ENCODE results near the gene ZNF532.

ZNF532 gene

DNA sequence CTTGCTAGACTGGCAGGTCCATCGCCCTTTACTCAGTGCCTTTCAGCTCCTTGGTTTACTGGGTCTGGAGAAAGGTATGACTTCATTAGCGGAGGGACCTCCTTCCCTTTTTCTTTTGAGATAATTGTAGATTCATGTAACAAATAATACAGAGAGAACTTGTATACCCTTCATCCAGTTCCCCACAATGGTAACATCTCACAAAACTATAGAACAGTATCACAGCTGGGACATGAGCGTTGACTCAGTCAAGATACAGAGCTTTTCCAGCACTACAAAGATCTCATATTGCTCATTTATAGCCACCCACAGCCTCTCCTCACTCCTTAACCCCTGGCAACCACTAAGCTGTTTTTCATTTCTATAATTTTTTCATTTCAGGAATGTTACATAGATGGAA, 59.8 kb downstream of the ZNF532 start:
- TF ChIP-seq SPI1 (IDR thresholded peaks at IDR 0.05; ENCODE audit: borderline replicate concordance, low read depth) = no peak
- TF ChIP-seq GABPA (IDR thresholded peaks at IDR 0.05; ENCODE audit: low read depth) = no peak
- TF ChIP-seq, protein P1, sequence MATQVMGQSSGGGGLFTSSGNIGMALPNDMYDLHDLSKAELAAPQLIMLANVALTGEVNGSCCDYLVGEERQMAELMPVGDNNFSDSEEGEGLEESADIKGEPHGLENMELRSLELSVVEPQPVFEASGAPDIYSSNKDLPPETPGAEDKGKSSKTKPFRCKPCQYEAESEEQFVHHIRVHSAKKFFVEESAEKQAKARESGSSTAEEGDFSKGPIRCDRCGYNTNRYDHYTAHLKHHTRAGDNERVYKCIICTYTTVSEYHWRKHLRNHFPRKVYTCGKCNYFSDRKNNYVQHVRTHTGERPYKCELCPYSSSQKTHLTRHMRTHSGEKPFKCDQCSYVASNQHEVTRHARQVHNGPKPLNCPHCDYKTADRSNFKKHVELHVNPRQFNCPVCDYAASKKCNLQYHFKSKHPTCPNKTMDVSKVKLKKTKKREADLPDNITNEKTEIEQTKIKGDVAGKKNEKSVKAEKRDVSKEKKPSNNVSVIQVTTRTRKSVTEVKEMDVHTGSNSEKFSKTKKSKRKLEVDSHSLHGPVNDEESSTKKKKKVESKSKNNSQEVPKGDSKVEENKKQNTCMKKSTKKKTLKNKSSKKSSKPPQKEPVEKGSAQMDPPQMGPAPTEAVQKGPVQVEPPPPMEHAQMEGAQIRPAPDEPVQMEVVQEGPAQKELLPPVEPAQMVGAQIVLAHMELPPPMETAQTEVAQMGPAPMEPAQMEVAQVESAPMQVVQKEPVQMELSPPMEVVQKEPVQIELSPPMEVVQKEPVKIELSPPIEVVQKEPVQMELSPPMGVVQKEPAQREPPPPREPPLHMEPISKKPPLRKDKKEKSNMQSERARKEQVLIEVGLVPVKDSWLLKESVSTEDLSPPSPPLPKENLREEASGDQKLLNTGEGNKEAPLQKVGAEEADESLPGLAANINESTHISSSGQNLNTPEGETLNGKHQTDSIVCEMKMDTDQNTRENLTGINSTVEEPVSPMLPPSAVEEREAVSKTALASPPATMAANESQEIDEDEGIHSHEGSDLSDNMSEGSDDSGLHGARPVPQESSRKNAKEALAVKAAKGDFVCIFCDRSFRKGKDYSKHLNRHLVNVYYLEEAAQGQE (IDR thresholded peaks at IDR 0.05; ENCODE audit: insufficient replicate concordance, low read depth) = no peak
- no peak for TF ChIP-seq POLR2AphosphoS5 (IDR thresholded peaks at IDR 0.05; ENCODE audit: low read depth)
- TF ChIP-seq, protein P2, sequence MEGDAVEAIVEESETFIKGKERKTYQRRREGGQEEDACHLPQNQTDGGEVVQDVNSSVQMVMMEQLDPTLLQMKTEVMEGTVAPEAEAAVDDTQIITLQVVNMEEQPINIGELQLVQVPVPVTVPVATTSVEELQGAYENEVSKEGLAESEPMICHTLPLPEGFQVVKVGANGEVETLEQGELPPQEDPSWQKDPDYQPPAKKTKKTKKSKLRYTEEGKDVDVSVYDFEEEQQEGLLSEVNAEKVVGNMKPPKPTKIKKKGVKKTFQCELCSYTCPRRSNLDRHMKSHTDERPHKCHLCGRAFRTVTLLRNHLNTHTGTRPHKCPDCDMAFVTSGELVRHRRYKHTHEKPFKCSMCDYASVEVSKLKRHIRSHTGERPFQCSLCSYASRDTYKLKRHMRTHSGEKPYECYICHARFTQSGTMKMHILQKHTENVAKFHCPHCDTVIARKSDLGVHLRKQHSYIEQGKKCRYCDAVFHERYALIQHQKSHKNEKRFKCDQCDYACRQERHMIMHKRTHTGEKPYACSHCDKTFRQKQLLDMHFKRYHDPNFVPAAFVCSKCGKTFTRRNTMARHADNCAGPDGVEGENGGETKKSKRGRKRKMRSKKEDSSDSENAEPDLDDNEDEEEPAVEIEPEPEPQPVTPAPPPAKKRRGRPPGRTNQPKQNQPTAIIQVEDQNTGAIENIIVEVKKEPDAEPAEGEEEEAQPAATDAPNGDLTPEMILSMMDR (IDR thresholded peaks at IDR 0.05; ENCODE audit: insufficient read depth, low read length) = no peak

DNA sequence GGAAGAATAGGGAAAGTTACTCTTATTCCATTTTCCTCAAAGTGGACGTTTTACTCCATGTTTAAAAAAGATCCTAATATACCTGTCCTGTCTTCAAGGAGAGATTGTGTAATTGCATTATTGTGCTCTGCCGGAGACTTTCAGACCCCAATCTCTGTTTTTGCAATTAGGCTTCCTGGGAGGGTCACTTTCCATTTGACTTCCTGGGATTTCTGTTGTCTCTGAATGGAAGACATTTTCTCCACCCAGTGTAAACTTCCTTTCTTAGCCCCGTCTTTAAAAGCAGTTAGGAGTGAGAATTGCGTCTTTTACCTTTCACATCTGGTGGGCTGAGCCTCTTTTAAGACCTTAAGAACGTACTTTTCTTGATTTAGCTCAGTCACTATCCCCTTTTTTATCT, 63.0 kb downstream of the ZNF532 start:
- TF ChIP-seq, protein P1 (IDR thresholded peaks at IDR 0.05; ENCODE audit: insufficient replicate concordance, low read depth) = no peak
- no peak for TF ChIP-seq POLR2AphosphoS5 (IDR thresholded peaks at IDR 0.05; ENCODE audit: low read depth)
- TF ChIP-seq, protein P2 (IDR thresholded peaks at IDR 0.05; ENCODE audit: insufficient read depth, low read length) = no peak
- no peak for TF ChIP-seq GABPA (IDR thresholded peaks at IDR 0.05; ENCODE audit: low read depth)
- no peak for TF ChIP-seq SPI1 (IDR thresholded peaks at IDR 0.05; ENCODE audit: borderline replicate concordance, low read depth)
- Histone ChIP-seq H3K27ac (replicated peaks) (no peak overlapping the region), H3K27me3 (ENCODE audit: insufficient read depth, poor library complexity, severe bottlenecking) (peaks cover 5% of the 10 kb centered on the region), H3K4me3 (replicated peaks; ENCODE audit: insufficient read depth, low read length) (no peak overlapping the region)
- DNase-seq (ENCODE audit: low read depth in 1 of 2, low spot score in 1 of 2) = no peak

More for the DNA sequence above, 59.8 kb downstream of the ZNF532 start:
- peaks cover 8% of the 10 kb centered on the region for H3K27me3 ChIP-seq (ENCODE audit: insufficient read depth, poor library complexity, severe bottlenecking)
- H3K27ac ChIP-seq (replicated peaks) = no peak overlapping the region
- no peak overlapping the region for H3K4me3 ChIP-seq (replicated peaks; ENCODE audit: insufficient read depth, low read length)
- DNase-seq (ENCODE audit: low read depth in 1 of 2, low spot score in 1 of 2) = no peak

DNA sequence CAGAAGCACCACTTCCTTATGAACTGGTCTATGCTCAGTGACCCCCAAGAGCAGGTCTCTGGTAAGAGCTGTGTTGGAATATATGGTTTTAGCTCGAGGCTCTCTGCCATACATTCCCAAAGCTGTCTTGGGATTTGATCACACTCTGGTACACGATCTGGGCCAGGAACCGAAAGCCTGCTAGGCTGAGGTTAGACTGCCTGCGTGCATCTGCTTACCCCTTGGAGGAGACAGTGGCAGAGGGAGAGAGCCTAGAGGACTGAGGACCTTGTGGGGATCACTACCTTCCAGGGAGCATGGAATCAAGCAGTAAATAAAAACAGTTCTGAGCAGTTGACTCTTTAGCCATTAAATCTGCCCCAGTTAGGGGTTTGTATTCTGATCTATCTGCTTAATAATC, 63.7 kb downstream of the ZNF532 start:
- no peak for DNase-seq (ENCODE audit: low read depth in 1 of 2, low spot score in 1 of 2)
- Histone ChIP-seq H3K4me3 (replicated peaks; ENCODE audit: insufficient read depth, low read length) (no peak overlapping the region), H3K27me3 (ENCODE audit: insufficient read depth, poor library complexity, severe bottlenecking) (peaks cover 5% of the 10 kb centered on the region), H3K27ac (replicated peaks) (no peak overlapping the region)
- TF ChIP-seq, protein P2 (IDR thresholded peaks at IDR 0.05; ENCODE audit: insufficient read depth, low read length) = no peak
- TF ChIP-seq POLR2AphosphoS5 (IDR thresholded peaks at IDR 0.05; ENCODE audit: low read depth) = no peak
- no peak for TF ChIP-seq SPI1 (IDR thresholded peaks at IDR 0.05; ENCODE audit: borderline replicate concordance, low read depth)
- TF ChIP-seq, protein P1 (IDR thresholded peaks at IDR 0.05; ENCODE audit: insufficient replicate concordance, low read depth) = no peak

Data from HL-60 (cell line).